ENCODE results near the gene TMOD4.

The TMOD4 gene

GRCh38 chr1:151133018-151133806, 42.6 kb downstream of the TMOD4 start:
- Histone ChIP-seq H3K79me2 (ENCODE audit: insufficient read depth, low read length) (no peaks in the 10 kb centered on the region), H3K36me3 (ENCODE audit: low read length) (no peaks in the 10 kb centered on the region), H3F3A (ENCODE audit: insufficient read depth) (no peaks in the 10 kb centered on the region), H3K9me2 (replicated peaks; ENCODE audit: insufficient read depth, low read length) (no peaks in the 10 kb centered on the region), H3K27ac (ENCODE audit: low read depth, low read length) (no peak overlapping the region), H2AFZ (ENCODE audit: low read depth, low read length, severe bottlenecking) (no peak overlapping the region), H3K9me3 (ENCODE audit: insufficient read depth, low read length) (no peaks in the 10 kb centered on the region), H3K4me3 (ENCODE audit: insufficient read depth, low read length, poor library complexity, severe bottlenecking) (no peak overlapping the region), H4K20me1 (ENCODE audit: low read depth, low read length) (no peaks in the 10 kb centered on the region), H3K4me2 (ENCODE audit: low read depth, low read length, poor library complexity, severe bottlenecking) (no peak overlapping the region), H3K9ac (ENCODE audit: low read length) (no peak overlapping the region), H3K27me3 (ENCODE audit: low read length) (no peaks in the 10 kb centered on the region)
- TF ChIP-seq EZH2phosphoT487 (conservative IDR thresholded peaks at IDR 0.05; ENCODE audit: low read length) (no peak), CTCF (IDR thresholded peaks at IDR 0.05; ENCODE audit: insufficient read depth, low read length, poor library complexity, severe bottlenecking) (no peak)

GRCh38 chr1:151132335-151133017, 43.3 kb downstream of the TMOD4 start:
- H3K36me3 ChIP-seq (ENCODE audit: low read length), result no peaks in the 10 kb centered on the region
- no peak overlapping the region for H3K9ac ChIP-seq (ENCODE audit: low read length)
- H3F3A ChIP-seq (ENCODE audit: insufficient read depth), result no peaks in the 10 kb centered on the region
- no peak overlapping the region for H3K27ac ChIP-seq (ENCODE audit: low read depth, low read length)
- H3K4me3 ChIP-seq (ENCODE audit: insufficient read depth, low read length, poor library complexity, severe bottlenecking), result no peak overlapping the region
- TF ChIP-seq EZH2phosphoT487 (conservative IDR thresholded peaks at IDR 0.05; ENCODE audit: low read length) (no peak), CTCF (IDR thresholded peaks at IDR 0.05; ENCODE audit: insufficient read depth, low read length, poor library complexity, severe bottlenecking) (no peak)
- H3K9me2 ChIP-seq (replicated peaks; ENCODE audit: insufficient read depth, low read length), result no peaks in the 10 kb centered on the region
- H3K27me3 ChIP-seq (ENCODE audit: low read length), result no peaks in the 10 kb centered on the region
- H3K9me3 ChIP-seq (ENCODE audit: insufficient read depth, low read length), result no peaks in the 10 kb centered on the region
- no peaks in the 10 kb centered on the region for H3K79me2 ChIP-seq (ENCODE audit: insufficient read depth, low read length)
- H2AFZ ChIP-seq (ENCODE audit: low read depth, low read length, severe bottlenecking), result no peak overlapping the region
- no peak overlapping the region for H3K4me2 ChIP-seq (ENCODE audit: low read depth, low read length, poor library complexity, severe bottlenecking)
- H4K20me1 ChIP-seq (ENCODE audit: low read depth, low read length), result no peaks in the 10 kb centered on the region

GRCh38 chr1:151131701-151132334, 44.0 kb downstream of the TMOD4 start:
- no peak overlapping the region for H3K4me3 ChIP-seq (ENCODE audit: insufficient read depth, low read length, poor library complexity, severe bottlenecking)
- H3K27ac ChIP-seq (ENCODE audit: low read depth, low read length), result no peak overlapping the region
- H3K9ac ChIP-seq (ENCODE audit: low read length), result no peak overlapping the region
- H3K9me2 ChIP-seq (replicated peaks; ENCODE audit: insufficient read depth, low read length), result no peaks in the 10 kb centered on the region
- H3K4me2 ChIP-seq (ENCODE audit: low read depth, low read length, poor library complexity, severe bottlenecking), result no peak overlapping the region
- no peaks in the 10 kb centered on the region for H3K9me3 ChIP-seq (ENCODE audit: insufficient read depth, low read length)
- H3K27me3 ChIP-seq (ENCODE audit: low read length), result no peaks in the 10 kb centered on the region
- no peak for TF ChIP-seq CTCF (IDR thresholded peaks at IDR 0.05; ENCODE audit: insufficient read depth, low read length, poor library complexity, severe bottlenecking)
- TF ChIP-seq EZH2phosphoT487 (conservative IDR thresholded peaks at IDR 0.05; ENCODE audit: low read length), result no peak
- H2AFZ ChIP-seq (ENCODE audit: low read depth, low read length, severe bottlenecking), result no peak overlapping the region
- H4K20me1 ChIP-seq (ENCODE audit: low read depth, low read length), result no peaks in the 10 kb centered on the region; the same call in 1 of the 2 replicates
- H3K79me2 ChIP-seq (ENCODE audit: insufficient read depth, low read length), result no peaks in the 10 kb centered on the region
- H3K36me3 ChIP-seq (ENCODE audit: low read length), result no peaks in the 10 kb centered on the region
- H3F3A ChIP-seq (ENCODE audit: insufficient read depth), result no peaks in the 10 kb centered on the region
